Liver (tissue), 3 donors: ENCODE results near the gene CLTC.

Experiments used
- EGR1 ChIP-seq, 2 donors: IDR thresholded peaks; 2 replicates each; pipeline ENCODE4 v1.6.1; 2016 to 2018; ENCODE audit warnings: antibody characterized with exemption in 2 of 2, low read depth in 2 of 2
- GABPA ChIP-seq, 2 donors: IDR thresholded peaks in 1 of 2; conservative IDR thresholded peaks in 1 of 2; 2 replicates each; pipeline ENCODE4 v1.6.1; 2016; ENCODE audit warnings: antibody characterized with exemption in 2 of 2, mild to moderate bottlenecking in 1 of 2, moderate library complexity in 1 of 2
- HNF4G ChIP-seq: IDR thresholded peaks from 2 replicates; pipeline ENCODE4 v1.6.1; 2016; ENCODE audit warnings: antibody characterized with exemption
- JUND ChIP-seq, 2 donors: IDR thresholded peaks; 2 replicates each; pipeline ENCODE4 v1.6.1; 2016; ENCODE audit warnings: antibody characterized with exemption in 2 of 2
- RAD21 ChIP-seq, 2 donors: IDR thresholded peaks; 2 replicates each; pipeline ENCODE4 v1.6.1; 2016; ENCODE audit warnings: antibody characterized with exemption in 2 of 2, mild to moderate bottlenecking in 2 of 2
- RXRA ChIP-seq, 2 donors: IDR thresholded peaks; 2 replicates each; pipeline ENCODE4 v1.6.1; 2017 to 2018; ENCODE audit warnings: antibody characterized with exemption in 2 of 2, mild to moderate bottlenecking in 1 of 2
- SP1 ChIP-seq: IDR thresholded peaks from 2 replicates; pipeline ENCODE4 v1.6.1; 2018; ENCODE audit warnings: antibody characterized with exemption, mild to moderate bottlenecking
- TAF1 ChIP-seq: conservative IDR thresholded peaks from 2 replicates; pipeline ENCODE4 v1.6.1; 2016; ENCODE audit warnings: antibody characterized with exemption, mild to moderate bottlenecking
- YY1 ChIP-seq: IDR thresholded peaks from 2 replicates; pipeline ENCODE4 v1.6.1; 2016; ENCODE audit warnings: antibody characterized with exemption, mild to moderate bottlenecking
- TF ChIP-seq, protein P1 (sequence below): fragments of 150-350 bp; IDR thresholded peaks from 2 replicates; pipeline ENCODE4 v1.5.1; 2017; ENCODE audit warnings: improper control_type of control experiment, low read depth, low read length; ENCODE audit not compliant: missing input control
- TF ChIP-seq, protein P2 (sequence below): IDR thresholded peaks from 2 replicates; pipeline ENCODE4 v1.6.1; 2016; ENCODE audit warnings: antibody characterized with exemption, mild to moderate bottlenecking
- TF ChIP-seq, protein P3 (sequence below): IDR thresholded peaks from 2 replicates; pipeline ENCODE4 v1.6.1; 2016; ENCODE audit warnings: antibody characterized with exemption
- TF ChIP-seq, protein P4 (sequence below): IDR thresholded peaks from 2 replicates; pipeline ENCODE4 v1.6.1; 2016; ENCODE audit warnings: antibody characterized with exemption
- TF ChIP-seq, protein P5 (sequence below): IDR thresholded peaks from 2 replicates; pipeline ENCODE4 v1.6.1; 2016; ENCODE audit warnings: antibody characterized with exemption
- donor health status: healthy.
- donor health status: healthy.

DNA sequence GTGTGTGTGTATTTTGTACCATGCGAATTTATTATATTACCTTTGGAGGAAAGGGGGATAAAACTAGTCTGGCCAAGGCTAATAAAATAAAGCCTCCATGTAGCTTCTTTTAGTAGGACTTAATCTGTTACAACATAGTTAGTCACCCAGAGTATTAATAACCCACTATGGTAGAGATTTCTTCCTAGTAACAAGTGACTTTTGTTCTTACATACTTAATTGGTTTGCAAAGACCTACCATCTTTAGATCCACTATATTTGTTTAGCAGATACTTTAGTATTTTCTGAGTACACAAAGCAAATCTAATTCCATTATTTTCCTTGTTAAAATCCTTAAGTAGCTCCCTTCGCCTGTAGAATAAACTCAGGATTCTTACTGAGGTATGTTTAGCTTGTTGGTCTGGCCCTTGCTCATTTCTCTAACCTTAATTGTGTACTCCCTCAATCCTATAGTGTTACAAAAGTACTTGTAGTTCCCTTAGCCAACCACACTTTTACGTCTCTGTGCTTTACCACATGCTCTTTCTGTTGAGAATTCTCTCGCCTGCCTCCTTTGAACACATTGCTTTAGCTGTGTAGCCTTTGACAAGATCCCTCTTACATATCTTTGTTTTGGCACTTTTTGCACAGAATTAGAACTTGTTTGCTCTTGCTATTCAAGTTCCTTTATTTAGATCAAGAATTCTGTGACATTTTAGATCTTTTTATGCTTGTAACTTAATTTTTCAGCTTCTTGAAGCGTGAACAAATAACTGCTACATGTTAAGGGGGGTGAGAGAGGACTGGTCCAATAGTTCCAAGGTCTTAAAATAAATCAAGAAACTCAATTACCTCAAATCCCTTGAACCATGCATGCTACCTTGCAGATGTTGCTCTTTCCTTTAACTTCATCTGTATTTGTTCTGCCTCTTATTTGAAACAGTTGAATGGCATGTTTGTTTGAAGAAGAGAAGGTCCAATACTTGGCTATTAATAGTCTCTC, 23.8 kb downstream of the CLTC start:
- TF ChIP-seq, protein P1, sequence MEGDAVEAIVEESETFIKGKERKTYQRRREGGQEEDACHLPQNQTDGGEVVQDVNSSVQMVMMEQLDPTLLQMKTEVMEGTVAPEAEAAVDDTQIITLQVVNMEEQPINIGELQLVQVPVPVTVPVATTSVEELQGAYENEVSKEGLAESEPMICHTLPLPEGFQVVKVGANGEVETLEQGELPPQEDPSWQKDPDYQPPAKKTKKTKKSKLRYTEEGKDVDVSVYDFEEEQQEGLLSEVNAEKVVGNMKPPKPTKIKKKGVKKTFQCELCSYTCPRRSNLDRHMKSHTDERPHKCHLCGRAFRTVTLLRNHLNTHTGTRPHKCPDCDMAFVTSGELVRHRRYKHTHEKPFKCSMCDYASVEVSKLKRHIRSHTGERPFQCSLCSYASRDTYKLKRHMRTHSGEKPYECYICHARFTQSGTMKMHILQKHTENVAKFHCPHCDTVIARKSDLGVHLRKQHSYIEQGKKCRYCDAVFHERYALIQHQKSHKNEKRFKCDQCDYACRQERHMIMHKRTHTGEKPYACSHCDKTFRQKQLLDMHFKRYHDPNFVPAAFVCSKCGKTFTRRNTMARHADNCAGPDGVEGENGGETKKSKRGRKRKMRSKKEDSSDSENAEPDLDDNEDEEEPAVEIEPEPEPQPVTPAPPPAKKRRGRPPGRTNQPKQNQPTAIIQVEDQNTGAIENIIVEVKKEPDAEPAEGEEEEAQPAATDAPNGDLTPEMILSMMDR: no peak
- TF ChIP-seq YY1 (no peak), RXRA (IDR thresholded peaks at IDR 0.05) (no peak), GABPA (IDR thresholded peaks at IDR 0.05 in 1 of 2, conservative IDR thresholded peaks at IDR 0.05 in 1 of 2) (no peak), TAF1 (no peak), EGR1 (IDR thresholded peaks at IDR 0.05; ENCODE audit: low read depth in 2 of 2) (no peak), RAD21 (IDR thresholded peaks at IDR 0.05) (no peak), JUND (IDR thresholded peaks at IDR 0.05) (no peak), HNF4G (no peak), SP1 (no peak)
- TF ChIP-seq, protein P2, sequence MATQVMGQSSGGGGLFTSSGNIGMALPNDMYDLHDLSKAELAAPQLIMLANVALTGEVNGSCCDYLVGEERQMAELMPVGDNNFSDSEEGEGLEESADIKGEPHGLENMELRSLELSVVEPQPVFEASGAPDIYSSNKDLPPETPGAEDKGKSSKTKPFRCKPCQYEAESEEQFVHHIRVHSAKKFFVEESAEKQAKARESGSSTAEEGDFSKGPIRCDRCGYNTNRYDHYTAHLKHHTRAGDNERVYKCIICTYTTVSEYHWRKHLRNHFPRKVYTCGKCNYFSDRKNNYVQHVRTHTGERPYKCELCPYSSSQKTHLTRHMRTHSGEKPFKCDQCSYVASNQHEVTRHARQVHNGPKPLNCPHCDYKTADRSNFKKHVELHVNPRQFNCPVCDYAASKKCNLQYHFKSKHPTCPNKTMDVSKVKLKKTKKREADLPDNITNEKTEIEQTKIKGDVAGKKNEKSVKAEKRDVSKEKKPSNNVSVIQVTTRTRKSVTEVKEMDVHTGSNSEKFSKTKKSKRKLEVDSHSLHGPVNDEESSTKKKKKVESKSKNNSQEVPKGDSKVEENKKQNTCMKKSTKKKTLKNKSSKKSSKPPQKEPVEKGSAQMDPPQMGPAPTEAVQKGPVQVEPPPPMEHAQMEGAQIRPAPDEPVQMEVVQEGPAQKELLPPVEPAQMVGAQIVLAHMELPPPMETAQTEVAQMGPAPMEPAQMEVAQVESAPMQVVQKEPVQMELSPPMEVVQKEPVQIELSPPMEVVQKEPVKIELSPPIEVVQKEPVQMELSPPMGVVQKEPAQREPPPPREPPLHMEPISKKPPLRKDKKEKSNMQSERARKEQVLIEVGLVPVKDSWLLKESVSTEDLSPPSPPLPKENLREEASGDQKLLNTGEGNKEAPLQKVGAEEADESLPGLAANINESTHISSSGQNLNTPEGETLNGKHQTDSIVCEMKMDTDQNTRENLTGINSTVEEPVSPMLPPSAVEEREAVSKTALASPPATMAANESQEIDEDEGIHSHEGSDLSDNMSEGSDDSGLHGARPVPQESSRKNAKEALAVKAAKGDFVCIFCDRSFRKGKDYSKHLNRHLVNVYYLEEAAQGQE: no peak
- TF ChIP-seq, protein P3, sequence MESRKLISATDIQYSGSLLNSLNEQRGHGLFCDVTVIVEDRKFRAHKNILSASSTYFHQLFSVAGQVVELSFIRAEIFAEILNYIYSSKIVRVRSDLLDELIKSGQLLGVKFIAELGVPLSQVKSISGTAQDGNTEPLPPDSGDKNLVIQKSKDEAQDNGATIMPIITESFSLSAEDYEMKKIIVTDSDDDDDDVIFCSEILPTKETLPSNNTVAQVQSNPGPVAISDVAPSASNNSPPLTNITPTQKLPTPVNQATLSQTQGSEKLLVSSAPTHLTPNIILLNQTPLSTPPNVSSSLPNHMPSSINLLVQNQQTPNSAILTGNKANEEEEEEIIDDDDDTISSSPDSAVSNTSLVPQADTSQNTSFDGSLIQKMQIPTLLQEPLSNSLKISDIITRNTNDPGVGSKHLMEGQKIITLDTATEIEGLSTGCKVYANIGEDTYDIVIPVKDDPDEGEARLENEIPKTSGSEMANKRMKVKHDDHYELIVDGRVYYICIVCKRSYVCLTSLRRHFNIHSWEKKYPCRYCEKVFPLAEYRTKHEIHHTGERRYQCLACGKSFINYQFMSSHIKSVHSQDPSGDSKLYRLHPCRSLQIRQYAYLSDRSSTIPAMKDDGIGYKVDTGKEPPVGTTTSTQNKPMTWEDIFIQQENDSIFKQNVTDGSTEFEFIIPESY: no peak
- TF ChIP-seq, protein P4, sequence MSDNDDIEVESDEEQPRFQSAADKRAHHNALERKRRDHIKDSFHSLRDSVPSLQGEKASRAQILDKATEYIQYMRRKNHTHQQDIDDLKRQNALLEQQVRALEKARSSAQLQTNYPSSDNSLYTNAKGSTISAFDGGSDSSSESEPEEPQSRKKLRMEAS: no peak
- TF ChIP-seq, protein P5, sequence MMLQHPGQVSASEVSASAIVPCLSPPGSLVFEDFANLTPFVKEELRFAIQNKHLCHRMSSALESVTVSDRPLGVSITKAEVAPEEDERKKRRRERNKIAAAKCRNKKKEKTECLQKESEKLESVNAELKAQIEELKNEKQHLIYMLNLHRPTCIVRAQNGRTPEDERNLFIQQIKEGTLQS: no peak
